Upper lobe of left lung (tissue), 6 donors: Measurements from ENCODE around the gene SLC41A3. TPM values are rescaled to one million over a fixed set of nuclear protein-coding genes. Genes with fewer than 3 reads are reported as not detected.
"Not testable (repeated sequence)": the region's sequence is repeated elsewhere in the genome, so short reads cannot be mapped to it uniquely, and the experiment has no call there.

Experiments
- ATAC-seq, 2 donors: fragments of 200-7000 bp; cut with Tn5 transposase; one replicate each; pipeline ENCODE4 v1.9.1; 2022; ENCODE audit warnings: mild to moderate bottlenecking in 2 of 2, moderate library complexity in 2 of 2; ENCODE audit not compliant: low FRiP score in 2 of 2
- DNase-seq, 2 donors: peaks; one replicate each; pipeline ENCODE4 v3.0.0-alpha.2; 2019 to 2020
- H3K27ac ChIP-seq, 4 donors: fragments of 200-600 bp; sonication (generic); one replicate each; pipeline ENCODE4 v1.5.1; 2016 to 2019
- H3K27me3 ChIP-seq, 4 donors: fragments of 200-600 bp; sonication (generic); one replicate each; pipeline ENCODE4 v1.5.1; 2017 to 2019
- H3K36me3 ChIP-seq, 4 donors: fragments of 200-600 bp; sonication (generic); one replicate each; pipeline ENCODE4 v1.5.1; 2016 to 2019
- H3K4me1 ChIP-seq, 4 donors: fragments of 200-600 bp; sonication (generic); one replicate each; pipeline ENCODE4 v1.5.1; 2018 to 2019
- H3K4me3 ChIP-seq, 4 donors: fragments of 200-600 bp; sonication (generic); one replicate each; pipeline ENCODE4 v1.5.1; 2017 to 2019; ENCODE audit warnings: mild to moderate bottlenecking in 2 of 4, moderate library complexity in 1 of 4
- H3K9me3 ChIP-seq, 4 donors: fragments of 200-600 bp; sonication (generic); one replicate each; pipeline ENCODE4 v1.5.1; 2018 to 2019
- EP300 ChIP-seq, 4 donors: sonication (generic); formaldehyde crosslinking; IDR thresholded peaks; one replicate each; pipeline ENCODE4 v1.5.1; 2017; ENCODE audit warnings: antibody characterized with exemption in 4 of 4, control low read depth in 2 of 4
- POLR2A ChIP-seq, 4 donors: fragments of 450-650 bp; IDR thresholded peaks; one replicate each; pipeline ENCODE4 v1.5.1; 2016 to 2017; ENCODE audit warnings: antibody characterized with exemption in 4 of 4, mild to moderate bottlenecking in 2 of 4
- POLR2AphosphoS5 ChIP-seq, 2 donors: sonication (generic); formaldehyde crosslinking; IDR thresholded peaks; one replicate each; pipeline ENCODE4 v1.5.1; 2017; ENCODE audit warnings: antibody characterized with exemption in 2 of 2
- WGBS, 2 donors: methylation state at CpG; one replicate each; pipeline ENCODE4 v1.1.5; 2017 to 2018; 5-methylcytosine and 5-hydroxymethylcytosine counted together
- total RNA-seq, 6 donors: library from RNA; depleted of rRNA in 4 of 6; stranded (reverse); fragments of >200 nt in 4 of 6; gene quantifications; one replicate each; pipeline versions ENCODE4 v1.1.0 to v1.2.1, GENCODE V29; 2016 to 2021
- TF ChIP-seq, protein P1 (sequence below), 6 experiments: fragments of 450-650 bp in 4 of 6; fragments of 200-600 bp in 2 of 6; sonication (generic) in 2 of 6; IDR thresholded peaks; one replicate each; pipeline ENCODE4 v1.5.1; 2016 to 2019; ENCODE audit warnings: antibody characterized with exemption in 6 of 6
- donor health status: DM: no; HTN: no; CAD: no; lungs with moderate emphysema.
- donor health status: DM: no; HTN: yes; CAD: no; lungs with severe emphysema.

Gene SLC41A3
- total RNA-seq, 6 donors from 2014 or later, result 17.1 to 40.1 (median 32.3) TPM

DNA sequence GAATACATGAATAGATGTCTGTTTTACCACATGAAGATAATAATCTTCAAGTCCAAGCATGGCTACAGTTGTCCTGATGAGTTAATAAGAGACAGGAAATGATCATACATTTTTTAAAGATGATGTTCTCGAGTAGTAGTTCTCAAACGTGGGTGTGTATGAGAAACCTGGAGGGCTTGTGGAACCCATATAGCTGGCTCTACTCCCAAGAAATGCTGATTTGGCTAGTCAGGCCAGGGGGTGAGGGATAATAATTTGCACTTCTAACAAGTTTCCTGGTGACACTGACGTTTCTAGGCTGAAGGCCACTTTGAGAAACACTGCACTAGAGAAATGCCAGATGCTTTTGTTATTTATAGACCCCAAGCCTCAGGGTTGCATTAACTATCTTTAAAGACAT lies 78.0 kb downstream of the SLC41A3 start:
- DNase-seq (no peak), ATAC-seq (no peak)
- Histone ChIP-seq H3K4me3 (no peak overlapping the region), H3K9me3 (peaks cover 0 to 4% (median 1%) of the 10 kb centered on the region in 4 donors), H3K27me3 (no peaks in the 10 kb centered on the region), H3K4me1 (no peaks in the 10 kb centered on the region), H3K36me3 (peaks cover 6 to 38% (median 15%) of the 10 kb centered on the region in 4 donors), H3K27ac (no peak overlapping the region)
- 40 to 41% methylated on average over 3 of the region's 3 CpGs for WGBS, 2 donors
- TF ChIP-seq POLR2AphosphoS5 (IDR thresholded peaks at IDR 0.05), result no peak
- TF ChIP-seq, protein P1, sequence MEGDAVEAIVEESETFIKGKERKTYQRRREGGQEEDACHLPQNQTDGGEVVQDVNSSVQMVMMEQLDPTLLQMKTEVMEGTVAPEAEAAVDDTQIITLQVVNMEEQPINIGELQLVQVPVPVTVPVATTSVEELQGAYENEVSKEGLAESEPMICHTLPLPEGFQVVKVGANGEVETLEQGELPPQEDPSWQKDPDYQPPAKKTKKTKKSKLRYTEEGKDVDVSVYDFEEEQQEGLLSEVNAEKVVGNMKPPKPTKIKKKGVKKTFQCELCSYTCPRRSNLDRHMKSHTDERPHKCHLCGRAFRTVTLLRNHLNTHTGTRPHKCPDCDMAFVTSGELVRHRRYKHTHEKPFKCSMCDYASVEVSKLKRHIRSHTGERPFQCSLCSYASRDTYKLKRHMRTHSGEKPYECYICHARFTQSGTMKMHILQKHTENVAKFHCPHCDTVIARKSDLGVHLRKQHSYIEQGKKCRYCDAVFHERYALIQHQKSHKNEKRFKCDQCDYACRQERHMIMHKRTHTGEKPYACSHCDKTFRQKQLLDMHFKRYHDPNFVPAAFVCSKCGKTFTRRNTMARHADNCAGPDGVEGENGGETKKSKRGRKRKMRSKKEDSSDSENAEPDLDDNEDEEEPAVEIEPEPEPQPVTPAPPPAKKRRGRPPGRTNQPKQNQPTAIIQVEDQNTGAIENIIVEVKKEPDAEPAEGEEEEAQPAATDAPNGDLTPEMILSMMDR (IDR thresholded peaks at IDR 0.05), result no peak
- TF ChIP-seq POLR2A (IDR thresholded peaks at IDR 0.05), result no peak
- TF ChIP-seq EP300 (IDR thresholded peaks at IDR 0.05), result no peak

DNA sequence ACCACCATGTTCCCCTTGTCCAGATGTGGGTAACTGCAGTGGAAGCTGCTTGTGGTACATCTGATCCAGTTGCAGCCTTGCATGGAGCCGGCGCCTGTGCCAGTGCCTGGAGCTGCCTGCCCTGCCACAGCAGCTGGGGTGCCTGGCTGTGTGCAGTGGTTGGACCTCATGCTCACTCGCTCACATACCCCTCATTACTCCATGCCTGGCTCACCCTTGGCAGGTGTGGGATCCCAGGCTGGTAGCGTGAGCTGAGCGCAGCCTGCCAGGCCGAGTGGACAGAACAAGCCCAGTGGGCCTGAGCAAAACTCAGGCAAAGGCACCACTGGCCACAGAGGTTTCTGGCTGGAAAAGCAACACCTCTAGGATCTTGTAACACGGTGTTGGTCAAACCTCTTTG lies 79.2 kb downstream of the SLC41A3 start:
- H3K27ac ChIP-seq, result no peak overlapping the region
- H3K27me3 ChIP-seq, result no peaks in the 10 kb centered on the region
- DNase-seq (no peak), ATAC-seq (no peak)
- WGBS, 2 donors, result 89 to 95% methylated on average over 4 to 5 of the region's 7 CpGs
- H3K9me3 ChIP-seq, result peaks cover 2 to 11% (median 8%) of the 10 kb centered on the region in 4 donors
- H3K4me3 ChIP-seq, result no peak overlapping the region
- TF ChIP-seq EP300 (IDR thresholded peaks at IDR 0.05), result no peak
- TF ChIP-seq, protein P1 (IDR thresholded peaks at IDR 0.05), result no peak
- no peaks in the 10 kb centered on the region for H3K4me1 ChIP-seq
- peaks cover 4 to 28% (median 12%) of the 10 kb centered on the region in 4 donors for H3K36me3 ChIP-seq

DNA sequence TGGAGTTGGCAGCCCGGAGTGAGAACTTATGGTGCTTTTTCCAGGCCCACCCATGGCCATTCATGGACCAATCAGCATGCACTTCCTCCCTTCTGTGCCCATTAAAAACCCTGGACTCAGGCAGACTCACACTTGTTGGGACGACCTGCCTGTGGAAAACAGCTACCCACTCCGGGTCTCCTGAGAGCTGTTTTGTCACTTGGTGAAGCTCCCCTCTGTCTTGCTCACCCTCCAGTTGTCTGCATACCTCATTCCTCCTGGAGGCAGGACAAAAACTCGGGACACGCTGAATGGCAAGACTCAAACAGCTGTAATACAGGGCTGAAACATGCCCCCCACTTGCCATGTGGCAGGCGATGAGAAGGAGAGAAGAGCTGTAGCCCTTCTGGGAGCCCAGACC lies 79.7 kb downstream of the SLC41A3 start:
- H3K4me1 ChIP-seq, result no peaks in the 10 kb centered on the region
- no peak overlapping the region for H3K27ac ChIP-seq
- no peak overlapping the region for H3K4me3 ChIP-seq
- H3K9me3 ChIP-seq, result peaks cover 4 to 14% (median 9%) of the 10 kb centered on the region in 4 donors
- no peak for DNase-seq
- ATAC-seq, result no peak
- WGBS, 2 donors, result 91 to 92% methylated on average over 4 to 6 of the region's 6 CpGs
- H3K36me3 ChIP-seq, result peaks cover 4 to 25% (median 12%) of the 10 kb centered on the region in 4 donors
- no peak for TF ChIP-seq POLR2AphosphoS5 (IDR thresholded peaks at IDR 0.05)
- TF ChIP-seq POLR2A (IDR thresholded peaks at IDR 0.05), result no peak
- no peak for TF ChIP-seq EP300 (IDR thresholded peaks at IDR 0.05)
- TF ChIP-seq, protein P1 (IDR thresholded peaks at IDR 0.05), result no peak
- no peaks in the 10 kb centered on the region for H3K27me3 ChIP-seq

DNA sequence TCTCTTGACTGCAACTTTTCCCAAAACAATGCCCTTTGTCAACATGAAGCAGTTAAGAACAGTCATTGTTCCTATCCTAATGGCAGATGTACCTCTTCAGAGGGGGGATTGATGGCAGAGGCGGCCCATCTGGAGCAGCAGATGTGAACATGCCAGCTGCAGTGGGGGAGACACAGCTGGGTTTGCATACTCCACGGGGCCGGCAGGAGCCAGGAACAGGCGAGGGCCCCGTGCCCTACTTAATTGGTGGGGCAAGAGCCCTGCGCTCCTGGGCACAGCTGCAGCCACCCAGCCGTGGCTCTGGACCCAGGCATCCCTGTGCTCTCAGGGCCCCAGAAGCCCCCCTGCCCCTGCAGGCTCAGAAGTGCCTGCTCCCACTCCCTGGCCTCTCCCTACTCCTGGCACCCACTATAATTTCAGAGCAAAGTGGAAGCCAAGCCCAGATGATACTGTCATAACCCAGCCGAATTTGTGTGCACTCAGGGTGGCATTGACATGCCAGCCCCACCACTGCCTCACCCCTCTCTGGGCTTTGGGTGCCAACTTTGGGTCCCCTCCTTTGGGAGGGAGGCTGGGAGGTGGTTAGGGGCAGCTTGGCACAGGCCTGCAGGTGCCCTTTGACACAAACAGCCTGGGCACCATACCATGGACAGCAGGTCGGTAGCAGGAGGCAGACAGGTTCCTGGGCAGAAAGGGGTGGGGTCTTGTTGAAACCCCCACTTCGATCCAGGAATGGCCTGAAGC lies 80.3 kb downstream of the SLC41A3 start:
- no peak overlapping the region for H3K27ac ChIP-seq
- peaks cover 4 to 20% (median 12%) of the 10 kb centered on the region in 4 donors for H3K36me3 ChIP-seq
- 86 to 96% methylated on average over 8 to 10 of the region's 10 CpGs for WGBS, 2 donors
- peaks cover 4 to 14% (median 9%) of the 10 kb centered on the region in 4 donors for H3K9me3 ChIP-seq
- H3K27me3 ChIP-seq, result no peaks in the 10 kb centered on the region
- H3K4me3 ChIP-seq, result no peak overlapping the region
- no peaks in the 10 kb centered on the region for H3K4me1 ChIP-seq
- TF ChIP-seq POLR2A (IDR thresholded peaks at IDR 0.05), result no peak
- no peak for TF ChIP-seq EP300 (IDR thresholded peaks at IDR 0.05)
- TF ChIP-seq POLR2AphosphoS5 (IDR thresholded peaks at IDR 0.05), result no peak
- TF ChIP-seq, protein P1 (IDR thresholded peaks at IDR 0.05), result no peak
- ATAC-seq (no peak), DNase-seq (no peak)

DNA sequence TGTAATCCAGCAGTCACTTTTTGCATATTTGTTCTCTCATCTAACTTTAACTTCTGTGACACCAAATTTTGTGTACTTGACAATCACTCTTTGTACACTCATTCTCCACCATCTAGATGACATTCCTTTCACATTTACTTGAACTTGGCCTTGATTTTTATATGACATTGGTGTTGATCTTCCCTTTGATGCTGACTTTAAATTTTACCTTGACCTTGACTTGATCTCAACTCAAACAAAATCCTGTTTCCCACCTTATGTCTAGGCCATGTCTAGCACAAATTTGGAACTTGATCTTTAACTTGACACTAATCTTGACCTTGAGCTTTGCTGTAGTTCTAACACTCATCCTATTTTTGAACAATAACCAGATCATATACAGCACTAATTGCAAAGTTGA lies 81.7 kb downstream of the SLC41A3 start:
- ATAC-seq, result no peak
- TF ChIP-seq, protein P1 (IDR thresholded peaks at IDR 0.05), result no peak
- TF ChIP-seq EP300 (IDR thresholded peaks at IDR 0.05) (no peak), POLR2AphosphoS5 (IDR thresholded peaks at IDR 0.05) (no peak), POLR2A (IDR thresholded peaks at IDR 0.05) (no peak)
- Histone ChIP-seq H3K9me3 (peaks cover 4 to 18% (median 9%) of the 10 kb centered on the region in 4 donors), H3K4me1 (no peaks in the 10 kb centered on the region), H3K4me3 (no peak overlapping the region), H3K27me3 (no peaks in the 10 kb centered on the region), H3K27ac (no peak overlapping the region), H3K36me3 (peaks cover 0 to 9% (median 4%) of the 10 kb centered on the region in 4 donors)
- DNase-seq, result no peak

DNA sequence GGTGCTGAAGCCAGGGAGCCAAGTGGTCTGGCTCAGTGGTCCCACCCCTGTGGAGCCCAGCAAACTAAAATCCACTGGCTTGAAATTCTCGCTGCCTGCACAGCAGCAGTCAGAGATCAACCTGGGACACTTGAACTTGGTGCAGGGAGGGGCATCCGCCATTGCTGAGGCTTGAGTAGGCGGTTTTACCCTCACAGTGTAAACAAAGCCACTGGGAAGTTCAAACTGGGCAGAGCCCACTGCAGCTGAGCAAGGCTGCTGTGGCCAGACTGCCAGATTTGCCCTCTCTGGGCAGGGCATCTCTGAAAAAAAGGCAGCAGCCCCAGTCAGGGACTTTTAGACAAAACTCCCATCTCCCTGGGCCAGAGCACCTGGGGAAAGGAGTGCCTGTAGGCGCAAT lies 87.2 kb downstream of the SLC41A3 start:
- not testable (repeated sequence) for H3K27me3 ChIP-seq, DNase-seq, H3K36me3 ChIP-seq, H3K4me1 ChIP-seq, H3K4me3 ChIP-seq, H3K27ac ChIP-seq, ATAC-seq
- H3K9me3 ChIP-seq, result peaks cover 4 to 18% (median 9%) of the 10 kb centered on the region in 4 donors
- 86 to 100% methylated on average over 1 to 4 of the region's 4 CpGs for WGBS, 2 donors
